HEK293T (cell line): ENCODE measurements around the gene CCDC8.

Experiments used
- BHLHE40 ChIP-seq: fragments of 450-650 bp; IDR thresholded peaks from 2 replicates; pipeline ENCODE4 v1.6.1; 2016; ENCODE audit warnings: mild to moderate bottlenecking, moderate library complexity, borderline replicate concordance
- NFRKB ChIP-seq: fragments of 450-650 bp; IDR thresholded peaks from 2 replicates; pipeline ENCODE4 v1.6.1; 2016; ENCODE audit warnings: mild to moderate bottlenecking, moderate library complexity

DNA sequence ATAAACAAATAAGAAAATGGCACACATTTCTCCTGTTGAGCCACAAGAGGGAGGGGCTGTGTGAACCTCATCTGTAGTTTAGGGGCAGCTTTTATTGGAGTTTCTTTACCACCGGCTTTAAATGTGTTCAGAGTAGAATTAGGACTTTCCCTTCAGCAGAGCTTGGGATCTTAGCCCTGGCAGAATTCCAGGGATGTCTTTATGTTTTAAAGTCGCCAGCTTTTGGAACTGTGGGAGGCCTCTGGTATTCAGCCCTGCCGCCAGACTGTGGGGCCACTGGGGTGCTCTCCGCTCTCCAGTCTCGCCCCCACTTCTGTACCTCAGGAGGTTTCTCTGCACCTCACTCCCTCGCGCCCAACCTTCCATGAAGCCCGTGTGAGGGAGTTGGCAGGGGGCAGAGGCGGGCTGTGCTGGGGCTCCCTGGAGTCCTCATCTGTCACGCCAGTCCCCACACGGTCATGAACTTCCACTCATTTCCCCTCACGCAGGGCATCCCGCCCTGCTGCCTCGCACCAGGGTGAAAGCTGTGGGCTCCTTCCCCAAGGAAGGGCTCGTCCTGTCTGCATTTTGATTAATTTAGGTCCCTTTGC, 31.5 kb downstream of the CCDC8 start:
- TF ChIP-seq BHLHE40 (no peak), NFRKB (no peak)
